HepG2 (cell line): ENCODE data around the gene EIF5B. TPM values are rescaled to one million over a fixed set of nuclear protein-coding genes. Genes with fewer than 3 reads are reported as not detected.

Experiments
- ATF4 ChIP-seq, 2 experiments: fragments of 450-650 bp in 1 of 2; sonication (generic) in 1 of 2; formaldehyde crosslinking; IDR thresholded peaks; 2 replicates each; pipeline versions ENCODE4 v1.5.0 to v1.8.0; 2020 to 2022; ENCODE audit warnings: mild to moderate bottlenecking in 1 of 2, missing genetic modification reagents in 1 of 2
- E2F2 ChIP-seq: sonication (generic); formaldehyde crosslinking; IDR thresholded peaks from 2 replicates; pipeline ENCODE4 v1.4.0; 2020; ENCODE audit warnings: missing genetic modification reagents, borderline replicate concordance
- HNF1A ChIP-seq, 2 experiments: sonication (generic) in 1 of 2; formaldehyde crosslinking in 1 of 2; IDR thresholded peaks; 2 replicates each; pipeline versions ENCODE4 v1.4.0 to v1.6.1; 2016 to 2020; ENCODE audit warnings: borderline replicate concordance in 1 of 2, low read depth in 1 of 2, mild to moderate bottlenecking in 1 of 2, missing genetic modification reagents in 1 of 2
- SNRNP70 ChIP-seq: fragments of 200-400 bp; formaldehyde crosslinking; IDR thresholded peaks from 2 replicates; pipeline ENCODE4 v1.6.1; 2017; ENCODE audit warnings: mild to moderate bottlenecking, low read depth, low read length, moderate library complexity
- TERF1 ChIP-seq: sonication (generic); formaldehyde crosslinking; IDR thresholded peaks from 2 replicates; pipeline ENCODE4 v1.8.0; 2022; ENCODE audit warnings: mild to moderate bottlenecking, missing genetic modification reagents, moderate library complexity
- ZBED4 ChIP-seq: sonication (generic); formaldehyde crosslinking; IDR thresholded peaks from 2 replicates; pipeline ENCODE4 v1.4.0; 2020; ENCODE audit warnings: missing genetic modification reagents, borderline replicate concordance
- ZBTB37 ChIP-seq: sonication (generic); formaldehyde crosslinking; IDR thresholded peaks from 2 replicates; pipeline ENCODE4 v1.4.0; 2020; ENCODE audit warnings: mild to moderate bottlenecking, missing genetic modification reagents
- ZBTB39 ChIP-seq: sonication (generic); formaldehyde crosslinking; IDR thresholded peaks from 2 replicates; pipeline ENCODE4 v1.5.0; 2020; ENCODE audit warnings: missing genetic modification reagents
- polyA plus RNA-seq, 8 experiments: library from polyadenylated mRNA; depleted of rRNA in 3 of 8; stranded (reverse) in 7 of 8; unstranded in 1 of 8; fragments of >200 nt; fragmentation: Illumina TruSeq in 4 of 8; extraction: Trizol in 4 of 8; gene quantifications; 2 replicates each; pipeline versions ENCODE4 v1.2.1 to v1.2.3, GENCODE V29; 2011 to 2016; ENCODE audit warnings: low read depth in 4 of 8, missing spikeins in 1 of 8, mixed read lengths in 1 of 8; ENCODE audit not compliant: insufficient read depth in 1 of 8
- total RNA-seq, 5 experiments: library from RNA; depleted of rRNA; stranded (reverse); fragments of >200 nt; fragmentation: Illumina TruSeq; extraction: Trizol; gene quantifications; 2 replicates each; pipeline ENCODE4 v1.2.3, GENCODE V29; 2016; ENCODE audit warnings: low read depth in 1 of 5

EIF5B gene
- total and polyA plus RNA-seq, 2 of the 13 experiments (the other 11 are each of a cell fraction or from before 2014, with no cell fraction given) = 8.8 to 32.1 TPM

- TF ChIP-seq ZBED4 (CRISPR knock-in tag) (peak; percentile 65), ZBTB39 (CRISPR knock-in tag) (peak; percentile 89; the same call in 1 of the 2 replicates), TERF1 (no peak), ATF4 (CRISPR knock-in tag; IDR thresholded peaks at IDR 0.05) (peak in 1 of 2 experiments; percentile 81; a peak in 2 of 4 replicates), HNF1A (IDR thresholded peaks at IDR 0.05; ENCODE audit: low read depth) (no peak), HNF1A (CRISPR knock-in tag; IDR thresholded peaks at IDR 0.05; ENCODE audit: borderline replicate concordance) (peak; percentile 84), ZBTB37 (CRISPR knock-in tag) (no peak), SNRNP70 (no peak), E2F2 (CRISPR knock-in tag) (peak; percentile 89; the same call in 1 of the 2 replicates)
Observed at GRCh38 chr2:99337113-99338028, at the start of gene EIF5B (continued).
